GM23248 (cell line): ENCODE measurements around the gene RAPGEF2.

Source experiments
- EZH2 ChIP-seq: fragments of 200-600 bp; sonication (generic); IDR thresholded peaks from 2 replicates; pipeline ENCODE4 v1.6.1; 2018; ENCODE audit warnings: antibody characterized with exemption, mild to moderate bottlenecking; ENCODE audit not compliant: insufficient read depth, poor library complexity, severe bottlenecking
- EZH2phosphoT487 ChIP-seq: fragments of 200-600 bp; sonication (generic); IDR thresholded peaks from 2 replicates; pipeline ENCODE4 v1.6.1; 2018; ENCODE audit warnings: antibody characterized with exemption, moderate library complexity, mild to moderate bottlenecking, low read depth; ENCODE audit not compliant: insufficient read depth

DNA sequence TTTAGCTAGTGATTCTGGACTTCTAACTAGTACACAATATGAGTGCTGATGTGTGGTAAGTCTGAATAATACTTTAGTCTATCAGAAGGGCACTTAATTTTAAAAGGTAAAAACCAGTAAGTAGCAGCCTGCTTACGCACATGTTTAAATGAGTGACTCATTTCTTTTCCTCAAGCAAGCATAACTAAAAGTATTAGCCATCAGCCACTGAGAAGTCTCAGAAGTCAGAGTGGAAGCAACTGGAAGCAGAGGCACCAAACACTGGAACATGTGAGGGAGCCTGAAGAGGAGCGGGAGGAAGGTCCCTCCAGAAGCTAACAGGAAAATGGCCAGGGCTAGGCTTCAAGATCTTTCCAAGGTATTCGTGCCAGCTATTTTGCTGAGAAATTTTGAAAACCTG lies 257.7 kb downstream of the RAPGEF2 start:
- TF ChIP-seq EZH2phosphoT487, result no peak
- TF ChIP-seq EZH2, result no peak
